Thyroid gland (tissue), 4 donors: Measurements from ENCODE around the gene KLRC4. TPM values are rescaled to one million over a fixed set of nuclear protein-coding genes. Genes with fewer than 3 reads are reported as not detected.

Experiments
- DNase-seq, 2 donors: peaks; one replicate each; pipeline ENCODE4 v3.0.0-alpha.2; 2019
- H3K27ac ChIP-seq, 3 donors: fragments of 200-600 bp; sonication (generic); 1 replicate in 2 of 3; 2 replicates in 1 of 3; pipeline ENCODE4 v1.5.1; 2016 to 2019; ENCODE audit warnings: mild to moderate bottlenecking in 1 of 3, moderate library complexity in 1 of 3
- H3K27me3 ChIP-seq: fragments of 200-600 bp; sonication (generic); one replicate; pipeline ENCODE4 v1.5.1; 2019
- H3K36me3 ChIP-seq, 2 donors: fragments of 200-600 bp; sonication (generic); one replicate each; pipeline ENCODE4 v1.5.1; 2016 to 2019
- H3K4me1 ChIP-seq, 2 donors: fragments of 200-600 bp; sonication (generic); one replicate each; pipeline ENCODE4 v1.5.1; 2017 to 2019
- H3K4me3 ChIP-seq, 3 donors: fragments of 200-600 bp; sonication (generic); replicated peaks in 1 of 3; 1 replicate in 2 of 3; 2 replicates in 1 of 3; pipeline ENCODE4 v1.5.1; 2016; ENCODE audit warnings: mild to moderate bottlenecking in 1 of 3
- H3K9me3 ChIP-seq: fragments of 200-600 bp; sonication (generic); one replicate; pipeline ENCODE4 v1.5.1; 2017
- CTCF ChIP-seq, 6 experiments: fragments of 200-600 bp in 3 of 6; fragments of 450-650 bp in 3 of 6; sonication (generic) in 3 of 6; IDR thresholded peaks; one replicate each; pipeline ENCODE4 v1.5.1; 2016 to 2019; ENCODE audit warnings: antibody characterized with exemption in 6 of 6, mild to moderate bottlenecking in 2 of 6, inconsistent platforms in 1 of 6, moderate library complexity in 1 of 6
- POLR2A ChIP-seq, 2 donors: fragments of 450-650 bp; IDR thresholded peaks; one replicate each; pipeline ENCODE4 v1.6.1; 2017; ENCODE audit warnings: antibody characterized with exemption in 2 of 2, mild to moderate bottlenecking in 2 of 2, moderate library complexity in 1 of 2
- WGBS, 2 donors: methylation state at CpG; one replicate each; pipeline ENCODE4 v1.1.5; 2017; 5-methylcytosine and 5-hydroxymethylcytosine counted together
- intact Hi-C: fragments of 100-400 bp; cut with DNase I; formaldehyde crosslinking; loops from one replicate; pipeline ENCODE4 v1.15.1; 2023
- total RNA-seq, 4 donors: library from RNA; depleted of rRNA; stranded (reverse); fragments of >200 nt; gene quantifications; one replicate each; pipeline ENCODE4 v1.2.3, GENCODE V29; 2016

The KLRC4 gene
- total RNA-seq, result 1 to 10 TPM in 1 of 4 donors, not detected in 3; 2.4 TPM

GRCh38 chr12:10409392-10409791 is at the start of gene KLRC4:
KLRC4 (minus strand) TSS chr12:10409757; CDS start chr12:10409575, 182 bp downstream.
- Histone ChIP-seq H3K27ac (no peak within 1 kb of the TSS), H3K9me3 (no peaks in the 10 kb centered on the region), H3K4me1 (no peaks in the 10 kb centered on the region), H3K36me3 (no peaks in the 10 kb centered on the region), H3K27me3 (no peaks in the 10 kb centered on the region), H3K4me3 (no peak within 1 kb of the TSS)
- intact Hi-C loops, result no loop called here
- WGBS, 2 donors, result 0% methylated on average over 1 of the region's 1 CpG
- DNase-seq, result no peak
- no peak for TF ChIP-seq CTCF (IDR thresholded peaks at IDR 0.05)
- no peak for TF ChIP-seq POLR2A (IDR thresholded peaks at IDR 0.05)

- H3K4me1 ChIP-seq, result no peaks in the 10 kb centered on the region
- TF ChIP-seq CTCF (IDR thresholded peaks at IDR 0.05), result no peak
- no peak for TF ChIP-seq POLR2A (IDR thresholded peaks at IDR 0.05)
- DNase-seq, result no peak
- no peak overlapping the region for H3K27ac ChIP-seq
- WGBS, 2 donors, result 85 to 91% methylated on average over 3 of the region's 3 CpGs
- no peaks in the 10 kb centered on the region for H3K27me3 ChIP-seq
- H3K36me3 ChIP-seq, result no peaks in the 10 kb centered on the region
- intact Hi-C loops, result no loop called here
- no peaks in the 10 kb centered on the region for H3K9me3 ChIP-seq
- no peak overlapping the region for H3K4me3 ChIP-seq
These were observed 48.2 kb upstream of the KLRC4 start for GRCh38 chr12:10457760-10458159.

- 93 to 95% methylated on average over 2 of the region's 2 CpGs for WGBS, 2 donors
- Histone ChIP-seq H3K27ac (no peak overlapping the region), H3K4me3 (no peak overlapping the region), H3K27me3 (no peaks in the 10 kb centered on the region), H3K36me3 (no peaks in the 10 kb centered on the region), H3K9me3 (no peaks in the 10 kb centered on the region), H3K4me1 (no peaks in the 10 kb centered on the region)
- no peak for DNase-seq
- intact Hi-C loops, result no loop called here
- TF ChIP-seq CTCF (IDR thresholded peaks at IDR 0.05) (no peak), POLR2A (IDR thresholded peaks at IDR 0.05) (no peak)
These were observed 47.3 kb upstream of the KLRC4 start for GRCh38 chr12:10456856-10457255.

GRCh38 chr12:10455766-10456165 is 46.2 kb upstream of the KLRC4 start:
- 81 to 85% methylated on average over 1 of the region's 1 CpG for WGBS, 2 donors
- H3K27me3 ChIP-seq, result no peaks in the 10 kb centered on the region
- DNase-seq, result no peak
- no peaks in the 10 kb centered on the region for H3K36me3 ChIP-seq
- TF ChIP-seq POLR2A (IDR thresholded peaks at IDR 0.05) (no peak), CTCF (IDR thresholded peaks at IDR 0.05) (no peak)
- H3K27ac ChIP-seq, result no peak overlapping the region
- no peaks in the 10 kb centered on the region for H3K4me1 ChIP-seq
- H3K4me3 ChIP-seq, result no peak overlapping the region
- no peaks in the 10 kb centered on the region for H3K9me3 ChIP-seq
- intact Hi-C loops, result no loop called here

GRCh38 chr12:10454531-10454930 is 45.0 kb upstream of the KLRC4 start:
- 50 to 56% methylated on average over 1 of the region's 1 CpG for WGBS, 2 donors
- no peak for DNase-seq
- Histone ChIP-seq H3K36me3 (no peaks in the 10 kb centered on the region), H3K4me3 (no peak overlapping the region), H3K27ac (no peak overlapping the region), H3K27me3 (no peaks in the 10 kb centered on the region), H3K9me3 (no peaks in the 10 kb centered on the region), H3K4me1 (no peaks in the 10 kb centered on the region)
- intact Hi-C loops, result no loop called here
- TF ChIP-seq POLR2A (IDR thresholded peaks at IDR 0.05), result no peak
- no peak for TF ChIP-seq CTCF (IDR thresholded peaks at IDR 0.05)
